Activated naive CD8-positive, alpha-beta T cell treated with anti-CD3 and anti-CD28 coated beads, Interleukin-2, amount 10 ng/mL, durations not matched to agents 7 days and 5 days (primary cell): Measurements from ENCODE around the gene IFIT3. TPM values are rescaled to one million over a fixed set of nuclear protein-coding genes. Genes with fewer than 3 reads are reported as not detected.
"Not testable (repeated sequence)": the region's sequence is repeated elsewhere in the genome, so short reads cannot be mapped to it uniquely, and the experiment has no call there.

Experiments used
- ATAC-seq: fragments of 150-1000 bp; cut with Tn5 transposase; one replicate; pipeline ENCODE4 v1.10.0; 2021; ENCODE audit warnings: low read depth, moderate library complexity
- POLR2A ChIA-PET: fragments of 350-600 bp; sonication (Branson Sonifier 250); formaldehyde crosslinking; loops from one replicate; lab custom pipeline; 2021; ENCODE audit warnings: antibody characterized with exemption; lab: Charles Lee
- DNase-seq: peaks from one replicate; pipeline ENCODE4 v3.0.0; 2021
- H3K27ac Mint-ChIP-seq: one replicate; pipeline ENCODE4 v1.8.0; 2022; ENCODE audit warnings: mild to moderate bottlenecking, mixed read lengths
- H3K27me3 Mint-ChIP-seq: one replicate; pipeline ENCODE4 v1.8.0; 2022; ENCODE audit warnings: mild to moderate bottlenecking, moderate library complexity, mixed read lengths
- H3K36me3 Mint-ChIP-seq: one replicate; pipeline ENCODE4 v1.8.0; 2021; ENCODE audit warnings: mild to moderate bottlenecking, mixed read lengths
- H3K4me1 Mint-ChIP-seq: one replicate; pipeline ENCODE4 v1.8.0; 2021; ENCODE audit warnings: mixed read lengths
- H3K4me3 Mint-ChIP-seq: one replicate; pipeline ENCODE4 v1.8.0; 2022; ENCODE audit warnings: mild to moderate bottlenecking, moderate library complexity, mixed read lengths
- H3K9me3 Mint-ChIP-seq: one replicate; pipeline ENCODE4 v1.8.0; 2021; ENCODE audit warnings: mixed read lengths
- total RNA-seq, 2 experiments: library from RNA; stranded (reverse); gene quantifications; one replicate each; pipeline ENCODE4 v1.2.3, GENCODE V29; 2021

Gene IFIT3
- total RNA-seq, 2 experiments from 2014 or later = 72.5 to 75.6 TPM

GRCh38 chr10:89305766-89306433 lies 21.9 kb upstream of the IFIT3 start:
- Mint-ChIP-seq H3K27ac (no peak overlapping the region), H3K9me3 (peaks cover 2% of the 10 kb centered on the region), H3K27me3 (no peaks in the 10 kb centered on the region), H3K4me1 (peaks cover 25% of the 10 kb centered on the region), H3K36me3 (peaks cover 51% of the 10 kb centered on the region), H3K4me3 (no peak overlapping the region)
- DNase-seq = no peak
- POLR2A ChIA-PET = interaction anchor here (3.0 kb wide), 1 partner anchor 22 kb away, joined by 14 read pairs; the partner anchor contains the start of gene IFIT3
- ATAC-seq = no peak

GRCh38 chr10:89306434-89307268 lies 21.1 kb upstream of the IFIT3 start:
- Mint-ChIP-seq H3K27ac (no peak overlapping the region), H3K4me3 (no peak overlapping the region), H3K27me3 (no peaks in the 10 kb centered on the region), H3K36me3 (peaks cover 51% of the 10 kb centered on the region), H3K9me3 (peaks cover 2% of the 10 kb centered on the region), H3K4me1 (peaks cover 21% of the 10 kb centered on the region)
- ATAC-seq (no peak), DNase-seq (no peak)
- POLR2A ChIA-PET = interaction anchor here (1.2 kb wide), 1 partner anchor 17 kb away, joined by 4 read pairs; no protein-coding TSS in a partner anchor

- no peaks in the 10 kb centered on the region for H3K27me3 Mint-ChIP-seq
- no peak for DNase-seq
- H3K27ac Mint-ChIP-seq = no peak overlapping the region
- peaks cover 2% of the 10 kb centered on the region for H3K9me3 Mint-ChIP-seq
- H3K36me3 Mint-ChIP-seq = peaks cover 53% of the 10 kb centered on the region
- peaks cover 21% of the 10 kb centered on the region for H3K4me1 Mint-ChIP-seq
- ATAC-seq = no peak
- no peak overlapping the region for H3K4me3 Mint-ChIP-seq
- POLR2A ChIA-PET = interaction anchor here (1.2 kb wide), 1 partner anchor 17 kb away, joined by 4 read pairs; no protein-coding TSS in a partner anchor
These were observed 20.6 kb upstream of the IFIT3 start for GRCh38 chr10:89307269-89307577.

GRCh38 chr10:89308266-89308665 lies 19.5 kb upstream of the IFIT3 start:
- H3K4me1 Mint-ChIP-seq = peaks cover 18% of the 10 kb centered on the region
- ATAC-seq (no peak), DNase-seq (no peak)
- H3K36me3 Mint-ChIP-seq = peaks cover 52% of the 10 kb centered on the region
- no peak overlapping the region for H3K27ac Mint-ChIP-seq
- H3K9me3 Mint-ChIP-seq = peaks cover 2% of the 10 kb centered on the region
- no peaks in the 10 kb centered on the region for H3K27me3 Mint-ChIP-seq
- H3K4me3 Mint-ChIP-seq = no peak overlapping the region
- POLR2A ChIA-PET = interaction anchor here (1.4 kb wide), 1 partner anchor 24 kb away, joined by 4 read pairs; no protein-coding TSS in a partner anchor

GRCh38 chr10:89308736-89309135 lies 19.1 kb upstream of the IFIT3 start:
- no peak overlapping the region for H3K27ac Mint-ChIP-seq
- H3K4me1 Mint-ChIP-seq = peaks cover 13% of the 10 kb centered on the region
- POLR2A ChIA-PET = interaction anchor here (1.4 kb wide), 1 partner anchor 24 kb away, joined by 4 read pairs; no protein-coding TSS in a partner anchor
- DNase-seq = no peak
- peaks cover 2% of the 10 kb centered on the region for H3K9me3 Mint-ChIP-seq
- ATAC-seq = no peak
- no peak overlapping the region for H3K4me3 Mint-ChIP-seq
- no peaks in the 10 kb centered on the region for H3K27me3 Mint-ChIP-seq
- peaks cover 54% of the 10 kb centered on the region for H3K36me3 Mint-ChIP-seq

- Mint-ChIP-seq H3K9me3 (peaks cover 2% of the 10 kb centered on the region), H3K4me3 (no peak overlapping the region), H3K36me3 (peaks cover 48% of the 10 kb centered on the region), H3K4me1 (peaks cover 6% of the 10 kb centered on the region), H3K27ac (no peak overlapping the region), H3K27me3 (peaks cover 4% of the 10 kb centered on the region)
- no peak for ATAC-seq
- DNase-seq = no peak
- POLR2A ChIA-PET = interaction anchor here (1.4 to 2.4 kb wide), 2 partner anchors 8 to 23 kb away, joined by 4 to 7 read pairs; partner anchors contain the start of gene IFIT2
These were observed 18.4 kb upstream of the IFIT3 start for GRCh38 chr10:89309156-89310055.

GRCh38 chr10:89310056-89310893 lies 17.5 kb upstream of the IFIT3 start:
- Mint-ChIP-seq H3K36me3 (peaks cover 46% of the 10 kb centered on the region), H3K27ac (no peak overlapping the region), H3K4me3 (no peak overlapping the region), H3K9me3 (peaks cover 2% of the 10 kb centered on the region), H3K27me3 (peaks cover 4% of the 10 kb centered on the region), H3K4me1 (peaks cover 6% of the 10 kb centered on the region)
- POLR2A ChIA-PET = interaction anchor here (2.4 kb wide), 1 partner anchor 8 kb away, joined by 7 read pairs; the partner anchor contains the start of gene IFIT2
- ATAC-seq = no peak
- DNase-seq = no peak

GRCh38 chr10:89312973-89313372 lies 14.8 kb upstream of the IFIT3 start:
- ATAC-seq = no peak
- DNase-seq = no peak
- Mint-ChIP-seq H3K9me3 (peaks cover 8% of the 10 kb centered on the region), H3K4me3 (no peak overlapping the region), H3K27ac (no peak overlapping the region), H3K36me3 (peaks cover 29% of the 10 kb centered on the region), H3K4me1 (peaks cover 3% of the 10 kb centered on the region), H3K27me3 (peaks cover 9% of the 10 kb centered on the region)
- POLR2A ChIA-PET = no interaction called here

- no peak overlapping the region for H3K4me3 Mint-ChIP-seq
- ATAC-seq = no peak
These were observed 13.1 kb upstream of the IFIT3 start for GRCh38 chr10:89314676-89315075.

GRCh38 chr10:89318047-89318446 lies 9.8 kb upstream of the IFIT3 start:
- H3K27ac Mint-ChIP-seq, H3K4me1 Mint-ChIP-seq, POLR2A ChIA-PET, DNase-seq, H3K4me3 Mint-ChIP-seq, ATAC-seq: not testable (repeated sequence)
- peaks cover 14% of the 10 kb centered on the region for H3K9me3 Mint-ChIP-seq
- H3K27me3 Mint-ChIP-seq = peaks cover 16% of the 10 kb centered on the region
- peaks cover 14% of the 10 kb centered on the region for H3K36me3 Mint-ChIP-seq

More at GRCh38 chr10:89314676-89315075, 13.1 kb upstream of the IFIT3 start:
- POLR2A ChIA-PET = interaction anchor here (1.1 kb wide), 2 partner anchors 13 to 79 kb away, joined by 3 read pairs; partner anchors contain the start of gene IFIT2
- H3K4me1 Mint-ChIP-seq = peaks cover 2% of the 10 kb centered on the region
- no peak overlapping the region for H3K27ac Mint-ChIP-seq
- H3K9me3 Mint-ChIP-seq = peaks cover 12% of the 10 kb centered on the region
- H3K27me3 Mint-ChIP-seq = peaks cover 16% of the 10 kb centered on the region
- no peak for DNase-seq
- peaks cover 17% of the 10 kb centered on the region for H3K36me3 Mint-ChIP-seq

GRCh38 chr10:89325081-89325480 lies 2.7 kb upstream of the IFIT3 start:
- H3K9me3 Mint-ChIP-seq, H3K27me3 Mint-ChIP-seq, H3K4me3 Mint-ChIP-seq, POLR2A ChIA-PET, H3K4me1 Mint-ChIP-seq, ATAC-seq, DNase-seq: not testable (repeated sequence)
- peak overlapping the region; percentile 39 for H3K27ac Mint-ChIP-seq
- peaks cover 25% of the 10 kb centered on the region for H3K36me3 Mint-ChIP-seq

GRCh38 chr10:89325856-89326255 lies 1.9 kb upstream of the IFIT3 start:
- H3K9me3 Mint-ChIP-seq, DNase-seq, ATAC-seq, H3K4me3 Mint-ChIP-seq, H3K27me3 Mint-ChIP-seq, POLR2A ChIA-PET: not testable (repeated sequence)
- peaks cover 27% of the 10 kb centered on the region for H3K36me3 Mint-ChIP-seq
- peak overlapping the region; percentile 19 for H3K27ac Mint-ChIP-seq
- H3K4me1 Mint-ChIP-seq = peaks cover 15% of the 10 kb centered on the region
